Measurements from ENCODE around the gene GPR142. TPM values are rescaled to one million over a fixed set of nuclear protein-coding genes. Genes with fewer than 3 reads are reported as not detected.

GPR142 gene, protein sequence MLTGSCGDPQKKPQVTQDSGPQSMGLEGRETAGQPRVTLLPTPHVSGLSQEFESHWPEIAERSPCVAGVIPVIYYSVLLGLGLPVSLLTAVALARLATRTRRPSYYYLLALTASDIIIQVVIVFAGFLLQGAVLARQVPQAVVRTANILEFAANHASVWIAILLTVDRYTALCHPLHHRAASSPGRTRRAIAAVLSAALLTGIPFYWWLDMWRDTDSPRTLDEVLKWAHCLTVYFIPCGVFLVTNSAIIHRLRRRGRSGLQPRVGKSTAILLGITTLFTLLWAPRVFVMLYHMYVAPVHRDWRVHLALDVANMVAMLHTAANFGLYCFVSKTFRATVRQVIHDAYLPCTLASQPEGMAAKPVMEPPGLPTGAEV
- total RNA-seq: not detected in 2 replicates

DNA sequence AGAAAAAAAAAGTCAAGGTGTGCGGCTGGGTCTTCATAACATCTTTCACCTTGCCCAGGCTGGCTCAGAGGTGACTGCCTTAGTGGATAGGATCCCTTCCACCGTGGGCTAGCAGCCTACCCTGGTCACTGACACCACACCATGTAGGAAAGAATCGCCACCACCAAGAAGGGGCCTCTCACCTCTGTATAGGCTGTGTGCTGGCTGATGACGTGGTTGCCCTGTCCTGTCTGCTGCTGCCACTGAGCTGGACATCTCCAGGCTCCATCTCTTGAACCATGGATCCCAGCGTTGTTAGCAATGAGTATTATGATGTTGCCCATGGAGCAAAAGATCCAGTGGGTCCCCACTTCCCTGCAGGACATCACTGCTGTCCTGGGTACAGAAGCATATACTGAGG is at the start of gene GPR142:
TSS of gene GPR142 (plus strand) at position 301 of the 400 bp plus-strand sequence. CDS start 2,035 bp downstream, outside the sequence.

DNA sequence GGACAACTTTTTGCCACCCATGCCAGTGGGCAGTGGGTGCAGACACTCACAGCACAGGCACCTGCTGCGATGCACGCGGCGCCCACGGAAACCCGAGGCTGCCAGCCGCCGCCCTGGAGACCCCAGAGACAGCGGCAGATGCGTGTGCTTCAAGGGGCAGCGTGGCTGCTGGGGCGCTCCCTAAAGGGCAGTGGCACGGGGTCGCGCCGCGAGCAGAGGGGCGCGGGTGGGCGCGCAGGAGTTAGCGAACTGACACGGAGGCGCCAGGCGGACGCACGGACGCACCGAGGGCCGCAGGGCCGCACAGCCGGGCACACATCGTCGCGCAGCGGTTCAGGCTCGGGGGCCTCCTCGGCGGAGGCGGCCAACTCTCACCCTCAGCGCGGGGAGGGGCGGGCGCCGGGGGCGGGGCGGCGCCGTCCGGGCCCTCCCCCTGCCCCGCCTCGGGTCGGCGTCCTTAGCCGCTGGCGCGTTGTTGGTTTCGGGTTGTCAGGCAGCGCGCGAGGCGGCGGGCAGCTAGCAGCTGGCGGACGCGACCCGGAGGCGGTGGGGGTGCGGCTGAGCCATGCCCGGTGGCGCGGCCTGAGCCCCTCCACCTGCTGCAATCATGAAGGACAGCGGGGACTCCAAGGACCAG is 41.4 kb upstream of the GPR142 start, which contains the start of gene KIF19:
TSS of gene KIF19 (plus strand) at position 484 of the 637 bp plus-strand sequence. CDS start at position 608, 124 bp downstream.

DNA sequence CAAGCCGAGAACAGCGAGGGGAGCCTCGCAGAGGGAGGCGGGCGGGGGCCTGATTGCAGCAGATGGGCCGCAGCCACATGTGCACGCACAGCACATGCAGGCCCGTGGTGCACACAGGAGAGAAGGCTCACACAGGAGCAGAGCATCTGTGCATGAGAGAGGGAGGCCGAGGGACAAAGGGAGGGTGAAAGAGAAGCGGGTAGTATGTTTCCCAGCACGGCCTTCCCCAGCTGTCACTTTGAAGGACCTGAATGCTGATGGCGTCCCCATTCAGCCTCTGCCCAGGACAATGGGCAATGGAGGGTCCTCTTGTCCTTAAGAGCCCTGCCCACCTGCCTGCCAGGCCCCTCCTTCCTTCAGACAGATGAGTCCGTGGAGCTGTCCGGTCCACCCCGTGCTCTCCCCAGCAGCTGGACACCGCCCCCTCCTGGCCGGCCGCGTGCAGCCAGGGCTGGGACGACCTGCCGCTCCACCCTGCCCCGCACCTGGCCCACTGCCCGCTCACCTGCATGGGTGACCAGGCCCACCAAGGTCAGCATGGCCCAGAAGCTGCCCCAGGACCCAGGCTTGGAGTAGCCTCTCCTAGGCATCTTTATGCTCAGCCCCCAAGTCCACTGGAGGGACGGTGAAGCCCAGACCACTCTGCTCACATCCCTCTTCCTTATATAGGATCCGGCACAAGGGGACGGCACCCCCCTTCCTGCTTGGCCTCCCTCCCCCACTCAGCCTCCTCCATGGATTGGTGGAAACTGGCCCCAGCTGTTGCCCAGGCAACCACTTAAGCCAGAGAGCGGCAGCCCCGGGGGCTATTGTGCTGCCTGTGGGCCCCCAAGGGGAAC is 5.9 kb upstream of the GPR142 start, which contains the start of gene BTBD17:
TSS of gene BTBD17 (minus strand) at position 639 of the 839 bp plus-strand sequence. CDS start at position 590, 49 bp downstream.

Other genes starting within 250 kb of the GPR142 start
- 561 and 1,016 TPM in 2 replicates for gene RPL38, start 163.8 kb upstream of the GPR142 start, total RNA-seq
- 0.85 and 1.5 TPM in 2 replicates for gene TTYH2, start 153.9 kb upstream of the GPR142 start, total RNA-seq
- gene DNAI2, start 93.3 kb upstream of the GPR142 start, total RNA-seq: not detected in 2 replicates
- gene KIF19, start 41.3 kb upstream of the GPR142 start, total RNA-seq: not detected in 2 replicates
- gene BTBD17, start 5.6 kb upstream of the GPR142 start, total RNA-seq: not detected in 2 replicates
- gene GPRC5C, start 64.6 kb downstream of the GPR142 start, total RNA-seq: 7.9 and 15.5 TPM in 2 replicates
- under 0.01 TPM in 1 of 2 replicates, not detected in the other for gene CD300A, start 99.1 kb downstream of the GPR142 start, total RNA-seq
- gene CD300LB, start 164.0 kb downstream of the GPR142 start, total RNA-seq: not detected in 2 replicates
- gene CD300C, start 178.6 kb downstream of the GPR142 start, total RNA-seq: 0.19 TPM in 1 of 2 replicates, not detected in the other
- gene CD300H, start 200.0 kb downstream of the GPR142 start, total RNA-seq: not detected in 2 replicates
- gene CD300LD, start 224.8 kb downstream of the GPR142 start, total RNA-seq: not detected in 2 replicates

Data from regular cardiac myocyte (primary cell).